WI38 (cell line): ENCODE results near the gene ELMO2.

Source experiments
- H3K4me3 ChIP-seq: 2 replicates; pipeline ENCODE4 v1.5.1; 2011; ENCODE audit warnings: low read depth, mild to moderate bottlenecking, control low read depth, low read length
- CTCF ChIP-seq: IDR thresholded peaks from 2 replicates; pipeline ENCODE4 v1.5.1; 2012; ENCODE audit warnings: low read depth, mild to moderate bottlenecking, control low read depth, low read length

Gene ELMO2

DNA sequence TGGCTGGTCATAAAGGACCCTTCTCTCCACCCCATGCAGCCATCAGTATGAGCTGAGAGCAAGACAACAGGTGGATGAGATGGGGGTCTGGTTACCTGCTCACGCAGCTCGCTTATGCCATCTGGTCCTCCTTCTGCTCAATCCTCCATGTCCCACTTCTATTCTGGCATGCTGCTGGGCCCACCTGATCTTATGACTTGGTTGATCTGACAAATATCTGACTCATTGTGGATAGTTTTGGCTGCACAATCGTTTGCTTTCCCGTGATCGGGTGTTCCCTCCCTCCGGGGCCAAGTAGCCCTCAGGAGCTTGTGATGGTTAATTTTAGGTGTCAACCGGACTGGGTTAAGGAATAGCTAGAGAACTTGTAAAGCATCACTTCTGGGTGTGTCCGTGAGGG, 26.6 kb upstream of the ELMO2 start:
- no peak for TF ChIP-seq CTCF
- no peak overlapping the region for H3K4me3 ChIP-seq

DNA sequence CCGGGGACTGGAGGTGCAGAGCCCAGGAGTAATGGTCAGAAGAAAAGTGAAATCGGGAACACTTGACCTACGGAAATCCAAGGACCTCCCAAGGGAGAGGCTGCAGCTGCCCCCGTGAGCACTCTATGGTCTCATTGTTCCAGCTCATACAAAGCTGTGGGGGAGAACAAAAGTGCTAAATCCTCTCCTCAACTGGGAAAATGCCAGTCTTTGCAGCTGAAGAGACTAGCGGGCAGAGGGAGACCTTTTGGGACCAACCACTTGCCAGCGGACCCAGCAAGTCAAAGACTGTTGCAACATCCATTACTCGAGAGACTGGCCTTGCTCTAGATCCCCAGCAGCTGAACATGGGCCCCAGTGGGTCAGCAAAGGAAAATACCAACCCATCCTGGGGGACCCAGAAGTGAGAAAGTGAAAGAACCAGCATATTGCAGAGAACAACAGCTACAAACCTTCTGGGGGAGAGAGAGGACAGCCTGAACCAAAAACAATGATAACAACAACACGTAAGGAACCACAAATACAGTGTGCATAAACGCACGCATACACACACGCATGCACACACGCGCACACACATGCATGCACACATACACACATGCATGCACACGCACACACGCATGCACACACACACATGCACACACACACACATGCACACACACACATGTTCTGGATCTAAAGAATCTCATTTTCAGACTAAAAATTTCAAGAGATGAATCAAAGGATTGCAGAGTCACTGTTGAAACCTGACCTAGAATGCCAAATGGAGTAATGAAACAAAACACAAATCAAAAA, 24.7 kb upstream of the ELMO2 start:
- no peak overlapping the region for H3K4me3 ChIP-seq
- TF ChIP-seq CTCF, result no peak

- no peak for TF ChIP-seq CTCF
Observed at GRCh38 chr20:46427384-46427783, 21.0 kb upstream of the ELMO2 start.

GRCh38 chr20:46423882-46424482, 17.6 kb upstream of the ELMO2 start:
- H3K4me3 ChIP-seq, result no peak overlapping the region
- TF ChIP-seq CTCF, result no peak

More at GRCh38 chr20:46427384-46427783, 21.0 kb upstream of the ELMO2 start:
- no peak overlapping the region for H3K4me3 ChIP-seq

GRCh38 chr20:46423342-46423741, 16.9 kb upstream of the ELMO2 start:
- TF ChIP-seq CTCF, result no peak
- H3K4me3 ChIP-seq, result no peak overlapping the region

DNA sequence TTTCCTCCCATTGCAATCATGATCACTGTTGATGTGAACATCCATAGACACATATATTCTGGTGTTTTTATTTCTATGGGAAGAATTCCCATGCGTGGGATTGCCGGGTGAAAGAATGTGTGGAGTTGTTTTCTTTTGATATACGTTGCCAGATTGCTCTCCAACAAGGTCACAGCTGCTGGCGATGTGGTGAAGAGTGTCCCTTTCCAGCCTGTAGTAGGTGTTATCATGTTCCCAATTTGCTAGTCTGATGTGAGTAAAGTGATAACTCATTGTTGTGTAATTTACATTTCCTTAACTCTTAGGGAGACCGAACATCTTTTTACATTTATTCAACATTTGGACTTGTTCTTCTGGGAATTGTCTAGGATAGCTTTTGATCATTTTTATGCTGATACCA, 14.5 kb upstream of the ELMO2 start:
- H3K4me3 ChIP-seq, result no peak overlapping the region
- no peak for TF ChIP-seq CTCF

GRCh38 chr20:46419882-46420281, 13.5 kb upstream of the ELMO2 start:
- TF ChIP-seq CTCF, result no peak
- no peak overlapping the region for H3K4me3 ChIP-seq
